Stimulated activated CD4-positive, alpha-beta T cell treated with anti-CD3 and anti-CD28 coated beads, Interleukin-15, amount 100 ng/mL, for 24 hours (primary cell): ENCODE results near the gene PPAN.
A peak's percentile ranks its signal among the peaks of the same experiment; 100 is the strongest.

Experiments
- DNase-seq: peaks from one replicate; pipeline ENCODE4 v3.0.0-alpha.2; 2020

The PPAN gene

DNA sequence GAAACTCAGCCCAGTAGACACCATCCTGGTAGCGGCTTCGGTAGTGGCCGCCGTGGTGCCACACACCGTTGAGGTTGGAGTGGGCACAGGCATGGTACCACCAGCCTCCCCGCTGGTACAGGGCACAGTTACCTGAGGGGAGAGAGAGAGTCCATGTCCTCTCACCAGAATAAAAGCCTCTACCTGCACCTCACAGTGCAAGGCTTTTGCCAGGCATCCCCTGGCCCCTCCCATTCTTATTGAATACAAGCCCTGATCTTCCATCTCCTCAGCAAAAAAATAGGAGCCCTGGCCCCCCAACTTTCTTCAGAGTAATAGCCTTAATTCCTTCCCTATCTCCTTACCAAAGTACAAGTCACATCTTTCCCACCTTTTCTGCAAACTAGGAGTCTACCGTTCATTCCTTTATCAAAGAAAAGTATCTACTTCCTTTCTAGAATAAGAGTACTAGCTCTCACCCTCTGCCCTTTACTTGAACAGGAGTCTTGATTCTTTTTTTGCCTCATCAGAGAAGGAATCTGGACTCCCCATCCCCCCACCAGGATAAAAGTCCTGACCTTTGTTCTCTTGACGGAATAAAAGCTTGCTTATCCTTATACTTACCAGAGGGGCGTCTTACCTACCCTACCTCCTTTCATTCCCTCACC lies 13.4 kb upstream of the PPAN start:
- no peak for DNase-seq

DNA sequence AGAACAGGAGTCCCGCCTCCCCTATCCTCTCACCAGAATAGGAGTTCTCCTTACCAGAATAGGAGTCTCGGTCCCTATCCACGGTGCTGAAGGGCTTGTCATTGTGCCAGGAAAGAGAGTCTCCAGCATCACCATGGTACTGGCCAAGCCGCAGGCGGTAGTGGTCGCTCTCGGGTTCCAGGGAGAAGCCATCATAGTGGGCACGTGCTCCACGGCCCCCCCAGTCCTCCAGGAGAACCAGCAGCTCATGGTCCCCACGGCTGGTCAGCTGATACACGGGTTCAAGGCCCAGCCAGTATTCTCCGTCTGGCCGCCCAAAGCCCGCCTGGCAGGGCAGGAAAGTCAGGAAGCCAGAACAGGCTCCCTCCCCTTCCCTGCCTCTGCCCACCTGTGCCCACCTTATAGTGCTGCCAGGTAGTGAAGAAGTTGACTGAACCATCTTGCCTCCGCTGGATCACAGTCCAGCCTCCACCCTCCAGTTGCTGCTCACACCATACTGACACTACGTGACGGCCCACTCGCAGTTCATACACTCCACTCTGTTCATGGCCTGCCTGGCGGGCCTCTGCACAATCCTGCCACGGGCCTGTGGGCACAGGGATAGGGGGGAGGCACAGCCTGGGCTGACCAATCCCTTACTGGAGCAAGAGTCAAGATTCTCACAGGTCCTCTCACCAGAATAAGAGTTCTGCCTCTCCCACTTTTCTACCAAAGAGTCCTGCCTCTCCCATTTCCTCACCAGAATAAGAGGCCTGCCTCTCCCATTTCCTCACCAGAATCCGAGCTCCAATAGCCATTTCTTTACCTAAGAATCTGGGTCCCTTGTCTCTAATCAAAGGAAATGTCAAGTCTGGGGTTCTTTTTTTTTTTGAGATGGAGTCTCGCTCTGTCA lies 12.6 kb upstream of the PPAN start:
- DNase-seq, result no peak

DNA sequence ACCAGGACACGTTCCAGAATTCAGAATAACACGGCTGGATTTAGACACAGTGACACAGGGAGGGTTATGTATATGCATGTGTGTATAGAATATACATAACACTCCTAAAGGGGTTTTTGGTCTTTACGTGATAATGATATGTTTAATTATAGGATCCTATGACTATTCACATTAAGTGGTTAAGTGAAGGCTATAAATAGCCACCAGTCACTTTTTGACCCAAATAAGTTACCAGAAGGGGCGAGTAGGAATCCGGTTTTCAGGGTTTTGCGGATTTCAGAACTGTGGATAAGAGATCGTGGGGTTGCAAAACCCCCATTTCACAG lies 10.6 kb upstream of the PPAN start:
- DNase-seq, result no peak

DNA sequence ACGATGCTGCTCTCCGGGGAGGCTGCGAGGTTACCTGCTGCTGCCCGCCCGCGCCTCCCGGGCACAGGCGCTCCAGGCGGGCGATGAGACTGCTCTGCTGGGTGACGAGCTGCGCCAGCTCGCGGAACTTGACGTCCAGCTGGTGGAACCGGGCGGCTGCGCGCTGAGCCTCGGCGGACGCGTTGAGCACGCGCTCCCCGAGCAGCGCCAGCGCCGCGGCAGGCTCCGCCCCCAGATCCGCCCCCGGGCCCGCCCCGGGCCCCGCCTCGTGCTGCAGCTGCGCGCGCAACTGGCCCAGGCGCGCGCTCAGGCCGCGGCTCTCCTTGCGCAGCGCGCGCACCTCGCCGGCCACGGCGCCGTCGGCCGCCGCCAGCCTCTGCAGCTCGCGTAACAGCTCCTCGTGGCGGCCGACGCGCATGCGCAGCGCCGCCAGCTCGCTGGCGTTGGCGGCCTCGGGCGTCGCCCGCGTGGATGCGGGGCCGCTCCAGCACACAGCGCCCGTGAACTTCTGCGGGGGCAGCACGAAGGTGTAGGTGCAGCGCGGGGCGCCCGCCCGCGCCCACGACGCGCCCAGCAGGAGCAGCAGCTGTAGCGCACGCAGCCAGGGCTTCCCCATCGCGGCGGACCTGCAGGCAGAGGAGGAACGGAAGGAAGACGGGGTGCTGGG lies 10.1 kb upstream of the PPAN start:
- DNase-seq, result peak; percentile 89

DNA sequence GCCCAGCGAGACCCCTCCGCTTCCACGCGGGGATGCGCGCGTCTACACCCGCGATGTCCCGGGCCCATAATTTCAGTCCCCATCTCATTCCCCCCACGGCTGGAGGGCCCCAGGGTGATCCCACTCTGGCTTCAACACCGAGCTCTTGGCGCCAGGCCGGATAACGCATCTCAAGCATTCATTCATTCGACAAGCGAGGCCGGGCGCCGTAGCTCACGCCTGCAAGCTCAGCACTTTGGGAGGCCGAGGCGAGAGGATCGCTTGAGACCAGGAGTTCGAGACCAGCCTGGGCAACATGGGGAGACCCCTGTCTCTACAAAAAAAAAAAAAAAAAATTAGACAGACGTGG lies 9.6 kb upstream of the PPAN start:
- no peak for DNase-seq

DNA sequence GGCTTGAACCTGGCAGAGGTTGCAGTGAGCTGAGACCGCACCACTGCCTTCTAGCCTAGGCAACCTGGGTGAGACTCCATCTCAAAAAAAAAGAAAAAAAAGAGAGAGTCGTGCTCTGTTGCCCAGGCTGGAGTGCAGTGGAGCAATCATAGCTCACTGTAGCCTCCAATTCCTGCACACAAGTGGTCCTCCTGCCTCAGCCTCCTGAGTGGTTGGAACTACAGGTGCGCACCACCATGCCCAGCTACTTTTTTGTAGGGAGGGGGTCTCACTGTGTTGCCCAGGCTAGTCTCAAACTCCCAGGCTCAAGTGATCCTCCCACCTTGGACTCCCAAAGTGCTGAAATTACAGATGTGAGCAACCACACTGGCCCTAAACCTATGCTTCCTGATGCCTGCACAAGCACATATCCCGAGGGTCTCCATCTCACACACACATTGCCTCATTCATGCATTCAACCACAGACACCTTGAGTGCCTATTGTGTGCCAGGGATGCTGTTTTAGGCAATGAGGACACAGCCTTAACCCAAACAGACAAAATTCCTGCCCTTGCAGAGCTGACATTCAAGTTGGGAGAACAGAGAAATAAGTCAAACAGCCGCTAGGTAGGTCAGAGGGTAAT lies 5.9 kb upstream of the PPAN start:
- no peak for DNase-seq

DNA sequence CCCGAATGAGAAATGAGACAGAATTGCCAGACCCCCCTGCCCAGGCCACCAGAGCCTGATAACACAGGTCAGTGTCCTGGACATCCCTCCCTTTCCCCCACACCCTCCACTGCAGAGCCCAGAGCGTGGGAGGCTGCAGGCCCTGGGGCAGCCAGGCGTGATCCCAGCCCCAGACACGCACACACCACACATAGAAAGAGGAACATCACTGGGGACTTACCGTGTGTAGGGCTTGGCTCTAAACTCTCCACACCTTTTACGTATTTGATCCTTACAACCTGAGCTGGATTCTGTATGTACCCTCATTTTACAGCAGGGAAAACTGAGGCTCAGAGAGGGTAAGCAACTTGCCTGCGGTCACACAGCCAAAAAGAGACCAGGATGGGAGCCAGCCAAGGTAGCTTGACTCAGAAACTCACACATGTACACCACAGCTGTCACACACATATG lies 3.4 kb upstream of the PPAN start:
- no peak for DNase-seq

DNA sequence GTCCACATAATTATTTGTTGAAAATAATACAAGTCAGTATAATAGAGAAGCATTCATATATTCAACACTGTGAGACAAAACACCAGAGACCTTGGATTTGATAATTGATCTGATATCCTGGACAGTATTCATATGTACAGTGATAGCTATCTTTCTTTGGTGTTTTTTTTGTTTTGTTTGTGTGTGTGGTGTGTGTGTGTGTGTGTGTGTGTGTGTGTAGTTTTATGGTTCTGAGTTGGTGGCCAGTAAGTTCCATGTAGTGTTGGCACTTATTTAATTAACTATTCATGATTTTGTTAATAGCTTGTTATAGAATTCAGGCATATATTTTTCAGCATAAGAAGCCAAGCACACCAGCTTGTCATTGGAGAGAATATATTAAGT lies 2.0 kb upstream of the PPAN start:
- no peak for DNase-seq

DNA sequence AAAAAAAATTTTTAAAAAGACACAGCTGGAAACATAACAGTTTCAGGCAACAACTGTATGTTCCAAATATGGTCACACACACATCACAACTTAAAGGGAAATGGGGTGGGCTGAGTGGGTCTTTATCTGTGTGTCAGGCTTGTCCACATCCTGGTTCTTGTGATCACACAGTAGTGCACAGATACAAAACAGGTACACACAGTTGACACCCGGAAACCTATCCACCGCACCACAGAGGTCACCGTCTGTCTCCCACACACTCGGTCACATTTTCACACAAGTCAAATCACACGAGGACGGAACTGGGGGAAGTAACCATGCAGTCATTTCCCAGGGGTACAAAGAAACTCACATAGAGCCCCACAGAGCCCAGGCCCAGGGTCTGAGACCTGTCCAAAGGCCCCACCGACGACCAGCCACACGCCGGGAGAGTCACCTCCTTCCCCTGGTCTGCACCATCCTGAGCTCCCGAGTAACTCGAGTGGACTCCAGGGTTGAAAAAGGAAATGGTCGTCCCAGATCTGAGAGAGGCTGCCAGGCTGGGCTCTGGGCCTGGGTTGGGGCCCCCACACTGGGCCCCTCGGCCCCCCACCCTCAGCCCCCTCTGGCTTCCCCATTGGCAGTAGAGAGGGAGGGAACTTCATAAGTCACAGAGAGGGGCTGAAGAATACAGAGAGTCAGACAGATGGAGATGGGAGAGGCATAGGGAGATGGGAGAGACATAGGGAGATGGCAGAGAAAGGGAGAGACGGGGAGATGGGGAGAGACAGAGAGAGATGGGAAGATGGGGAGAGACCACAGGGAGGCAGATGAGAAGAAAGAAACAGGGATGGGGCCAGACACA lies 1.3 kb upstream of the PPAN start:
- peak; percentile 84 for DNase-seq

DNA sequence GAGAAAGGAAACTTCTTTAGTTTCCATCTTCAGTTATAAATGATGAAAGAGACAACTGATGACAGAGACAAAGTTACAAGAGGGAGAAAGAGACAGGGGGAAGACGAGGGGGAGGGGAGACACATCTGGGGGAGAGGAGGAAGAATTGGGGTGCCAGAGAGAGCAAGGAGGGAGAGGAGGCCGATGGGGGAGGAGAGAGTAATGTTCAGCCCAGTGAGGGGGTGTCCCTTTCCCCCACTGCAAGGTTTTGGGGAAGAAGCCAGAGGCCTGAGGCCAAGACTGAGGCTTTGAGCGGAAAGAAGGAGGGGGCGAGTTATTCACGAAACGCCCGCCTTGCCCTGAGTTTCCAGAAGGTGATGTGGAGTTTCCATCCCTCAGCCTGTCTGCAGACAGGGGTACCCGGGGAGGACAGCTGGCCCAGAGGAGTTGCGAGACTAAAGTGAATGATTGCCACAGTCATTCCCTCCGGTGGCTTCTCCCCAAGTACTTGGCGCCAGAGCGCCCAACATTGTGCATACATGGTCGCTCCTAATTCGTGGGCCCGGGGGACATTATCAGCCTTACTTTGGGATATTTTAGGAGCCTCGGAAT lies 558 bp upstream of the PPAN start:
- DNase-seq, result peak; percentile 91

DNA sequence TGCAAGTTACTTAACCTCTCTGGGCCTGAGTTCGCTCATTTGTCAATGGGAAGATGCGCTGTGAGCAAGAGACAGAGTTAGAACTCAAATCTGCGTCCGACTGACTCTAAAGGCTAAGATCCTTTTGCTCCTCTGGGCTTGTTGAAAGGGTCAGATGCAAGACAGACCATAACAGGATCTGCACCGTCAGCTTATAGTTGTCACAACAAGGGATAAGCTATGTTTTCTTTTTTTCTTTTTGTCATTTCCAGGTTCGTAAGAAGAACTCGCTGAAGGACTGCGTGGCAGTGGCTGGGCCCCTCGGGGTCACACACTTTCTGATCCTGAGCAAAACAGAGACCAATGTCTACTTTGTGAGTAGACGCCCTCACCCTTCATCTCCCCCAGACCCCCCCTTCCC lies 1.1 kb downstream of the PPAN start:
- DNase-seq, result no peak

DNA sequence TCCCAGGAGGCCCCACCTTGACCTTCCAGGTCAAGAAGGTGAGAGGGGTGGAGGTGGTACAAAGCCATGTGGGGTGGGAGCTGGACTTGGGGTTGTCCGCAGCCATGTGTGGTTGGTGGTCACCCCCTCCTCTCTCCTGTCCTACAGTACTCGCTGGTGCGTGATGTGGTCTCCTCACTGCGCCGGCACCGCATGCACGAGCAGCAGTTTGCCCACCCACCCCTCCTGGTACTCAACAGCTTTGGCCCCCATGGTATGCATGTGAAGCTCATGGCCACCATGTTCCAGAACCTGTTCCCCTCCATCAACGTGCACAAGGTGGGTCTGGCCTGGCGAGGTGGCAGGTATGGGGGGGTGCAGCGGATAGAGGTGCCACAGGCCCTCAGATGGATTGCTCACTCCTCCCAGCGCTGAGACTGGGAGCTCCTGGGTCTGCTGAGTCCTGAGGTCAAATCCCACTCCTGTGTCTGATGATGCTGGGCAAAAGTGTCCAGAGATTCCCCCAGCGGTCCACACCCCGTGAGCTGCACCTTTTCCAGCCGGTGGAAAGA lies 1.7 kb downstream of the PPAN start:
- DNase-seq, result no peak

DNA sequence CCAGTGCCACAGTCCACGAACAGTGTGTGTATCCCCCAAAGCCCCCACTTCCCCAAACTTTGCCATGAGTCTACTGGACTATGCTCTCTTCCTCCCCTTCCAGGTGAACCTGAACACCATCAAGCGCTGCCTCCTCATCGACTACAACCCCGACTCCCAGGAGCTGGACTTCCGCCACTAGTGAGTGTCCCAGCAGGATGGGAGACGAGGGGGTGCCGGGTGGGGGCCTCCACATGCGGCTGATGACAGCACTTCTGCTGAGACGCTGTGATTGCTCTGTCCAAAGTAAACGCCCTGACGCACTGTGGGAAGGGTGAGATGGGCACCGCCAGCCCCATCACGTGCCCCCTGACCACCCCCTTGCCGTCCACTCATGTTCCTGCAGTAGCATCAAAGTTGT lies 3.4 kb downstream of the PPAN start:
- no peak for DNase-seq

DNA sequence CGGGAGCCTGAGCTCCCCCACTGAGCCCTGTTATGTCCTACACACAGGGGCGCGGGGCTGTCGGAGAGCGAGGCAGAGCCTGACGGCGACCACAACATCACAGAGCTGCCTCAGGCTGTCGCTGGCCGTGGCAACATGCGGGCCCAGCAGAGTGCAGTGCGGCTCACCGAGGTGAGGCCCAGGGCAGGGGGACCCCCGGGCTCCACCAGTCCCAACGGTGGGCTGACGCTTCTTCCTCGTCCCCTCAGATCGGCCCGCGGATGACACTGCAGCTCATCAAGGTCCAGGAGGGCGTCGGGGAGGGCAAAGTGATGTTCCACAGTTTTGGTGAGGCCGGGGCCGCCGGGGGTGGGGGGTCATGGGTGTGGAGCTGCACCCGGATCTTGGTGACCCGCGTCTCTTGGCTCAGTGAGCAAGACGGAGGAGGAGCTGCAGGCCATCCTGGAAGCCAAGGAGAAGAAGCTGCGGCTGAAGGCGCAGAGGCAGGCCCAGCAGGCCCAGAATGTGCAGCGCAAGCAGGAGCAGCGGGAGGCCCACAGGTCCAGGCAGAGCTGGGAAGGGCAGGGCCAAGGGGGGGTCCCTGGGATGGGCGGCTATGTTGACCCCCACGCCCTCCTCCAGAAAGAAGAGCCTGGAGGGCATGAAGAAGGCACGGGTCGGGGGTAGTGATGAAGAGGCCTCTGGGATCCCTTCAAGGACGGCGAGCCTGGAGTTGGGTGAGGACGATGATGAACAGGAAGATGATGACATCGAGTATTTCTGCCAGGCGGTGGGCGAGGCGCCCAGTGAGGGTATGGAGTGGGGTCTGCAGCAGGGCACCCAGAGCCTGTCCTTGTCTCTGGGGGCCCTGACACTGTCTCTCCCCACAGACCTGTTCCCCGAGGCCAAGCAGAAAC lies 4.2 kb downstream of the PPAN start:
- peak; percentile 23 for DNase-seq

DNA sequence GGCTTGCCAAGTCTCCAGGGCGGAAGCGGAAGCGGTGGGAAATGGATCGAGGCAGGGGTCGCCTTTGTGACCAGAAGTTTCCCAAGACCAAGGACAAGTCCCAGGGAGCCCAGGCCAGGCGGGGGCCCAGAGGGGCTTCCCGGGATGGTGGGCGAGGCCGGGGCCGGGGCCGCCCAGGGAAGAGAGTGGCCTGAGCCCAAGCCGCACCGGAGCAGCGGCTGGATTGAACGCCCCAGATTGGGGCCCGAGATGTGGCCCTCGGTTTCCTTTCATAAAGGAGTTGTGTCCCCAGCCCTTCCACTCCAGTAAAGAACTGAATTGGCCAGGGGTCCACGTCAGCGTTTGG lies 4.8 kb downstream of the PPAN start:
- no peak for DNase-seq

DNA sequence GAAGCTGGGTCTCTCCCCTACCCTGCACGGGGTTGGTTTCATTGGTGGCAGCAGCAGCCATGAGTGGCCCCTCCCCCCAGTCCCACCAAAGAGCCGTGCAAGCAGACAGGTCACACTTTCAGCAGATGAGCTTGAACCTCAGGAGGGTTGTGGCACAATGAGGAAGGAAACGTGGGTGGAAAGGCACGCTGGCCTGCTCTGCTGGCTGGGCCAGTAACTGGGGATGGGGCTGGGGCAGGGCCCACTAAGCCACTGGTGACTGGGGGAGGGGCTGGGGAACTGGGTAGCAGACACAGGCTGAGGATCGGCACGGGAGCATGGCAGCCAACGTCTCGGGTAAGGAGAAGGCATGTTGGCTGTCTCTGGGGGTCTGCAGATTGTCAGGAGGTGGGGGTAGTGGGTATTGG lies 5.2 kb downstream of the PPAN start, which contains the start of gene P2RY11:
TSS of gene P2RY11 (plus strand) at position 289 of the 407 bp plus-strand sequence. CDS start at position 318, 29 bp downstream.
- DNase-seq, result peak; percentile 76

DNA sequence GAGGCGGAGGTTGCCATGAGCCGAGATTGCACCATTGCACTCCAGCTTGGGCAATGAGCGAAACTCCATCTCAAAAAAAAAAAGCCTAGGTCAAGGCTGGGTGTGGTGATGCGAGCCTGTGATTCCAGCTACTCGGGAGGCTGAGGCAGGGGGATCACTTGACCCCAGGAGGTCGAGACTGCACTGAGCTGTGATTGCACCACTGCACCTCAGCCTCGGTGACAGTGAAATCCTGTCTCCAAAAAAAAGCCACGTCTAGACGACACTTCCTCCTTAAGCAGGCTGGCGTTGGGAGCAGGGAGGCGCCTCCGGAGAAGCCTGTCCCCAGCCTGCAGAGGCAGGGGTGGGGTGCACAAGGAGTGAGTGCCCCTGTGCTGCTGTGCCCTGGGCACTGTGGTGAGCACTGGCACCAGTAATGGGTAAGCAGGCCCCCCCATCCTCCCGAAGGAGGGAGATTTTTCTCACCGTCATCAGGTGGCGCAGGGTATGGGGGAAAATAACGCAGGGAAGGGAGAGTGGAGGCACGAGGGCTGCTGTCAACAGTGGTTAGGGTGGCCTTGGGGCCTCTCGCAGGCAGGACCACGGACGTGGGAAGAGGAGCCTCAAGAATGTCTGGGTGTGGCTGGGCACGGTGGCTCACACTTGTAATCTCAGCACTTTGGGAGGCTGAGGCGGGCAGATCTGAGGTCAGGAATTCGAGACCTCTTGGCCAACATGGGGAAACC lies 6.0 kb downstream of the PPAN start:
- DNase-seq, result peak; percentile 82

DNA sequence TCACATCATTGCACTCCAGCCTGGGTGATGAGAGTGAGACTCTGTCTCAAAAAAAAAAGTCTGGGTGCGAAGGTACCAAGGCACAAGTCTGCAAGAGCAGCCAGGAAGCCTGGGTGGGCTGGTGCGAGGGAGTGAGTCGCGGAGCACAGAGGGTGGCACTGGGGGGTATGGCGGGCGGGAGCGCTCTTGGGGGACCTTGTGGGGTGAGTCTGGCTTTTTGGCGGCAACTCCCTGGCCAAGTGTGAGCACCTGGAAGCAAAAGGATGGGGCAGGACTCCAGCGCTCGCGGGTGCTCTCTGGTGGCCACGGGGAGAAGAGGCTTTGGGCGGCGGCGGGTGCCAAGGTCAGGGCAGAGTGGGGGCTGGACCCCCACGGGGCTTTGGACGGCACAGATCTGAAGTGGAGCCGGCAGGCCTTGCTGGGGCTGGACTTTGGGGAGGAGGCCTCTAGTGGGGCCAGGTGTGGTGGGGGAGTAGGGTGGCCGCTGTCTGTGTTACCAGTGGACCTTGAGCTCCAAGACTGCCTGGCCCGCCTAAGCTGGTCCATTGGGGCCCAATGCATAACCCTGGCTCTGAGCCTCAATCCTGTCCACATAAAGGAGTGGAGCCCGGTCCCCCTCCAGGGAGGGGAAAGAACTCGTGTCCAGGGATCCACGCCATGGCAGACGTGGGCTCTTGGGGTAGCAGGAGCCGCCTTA lies 6.9 kb downstream of the PPAN start:
- DNase-seq, result peak; percentile 84

DNA sequence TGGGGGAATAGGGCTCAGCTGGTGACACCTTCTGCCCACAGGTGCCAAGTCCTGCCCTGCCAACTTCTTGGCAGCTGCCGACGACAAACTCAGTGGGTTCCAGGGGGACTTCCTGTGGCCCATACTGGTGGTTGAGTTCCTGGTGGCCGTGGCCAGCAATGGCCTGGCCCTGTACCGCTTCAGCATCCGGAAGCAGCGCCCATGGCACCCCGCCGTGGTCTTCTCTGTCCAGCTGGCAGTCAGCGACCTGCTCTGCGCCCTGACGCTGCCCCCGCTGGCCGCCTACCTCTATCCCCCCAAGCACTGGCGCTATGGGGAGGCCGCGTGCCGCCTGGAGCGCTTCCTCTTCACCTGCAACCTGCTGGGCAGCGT lies 7.4 kb downstream of the PPAN start:
- no peak for DNase-seq
